ENCODE data around the gene ASCL4. TPM values are rescaled to one million over a fixed set of nuclear protein-coding genes. Genes with fewer than 3 reads are reported as not detected.

ASCL4 gene
- total and polyA plus RNA-seq, 2 of the 4 experiments (the other 2 are of a cell fraction): not detected

DNA sequence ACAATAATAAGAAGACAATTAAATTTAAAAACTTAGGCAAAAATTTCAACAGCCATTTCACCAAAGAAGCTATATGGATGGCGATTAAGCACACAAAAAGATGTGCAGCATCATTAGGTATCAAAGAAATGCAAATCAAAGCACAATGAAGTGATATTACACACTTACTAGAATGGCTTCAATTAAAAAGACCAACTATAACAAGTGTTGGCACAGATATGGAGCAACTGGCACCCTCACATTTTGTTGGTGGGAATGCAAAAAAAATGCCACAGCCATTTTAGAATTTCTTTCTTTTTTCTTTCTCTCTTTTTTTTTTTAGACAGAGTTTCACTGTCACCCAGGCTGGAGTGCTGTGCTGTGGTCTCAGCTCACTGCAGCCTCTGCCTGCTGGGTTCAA is 11.6 kb upstream of the ASCL4 start:
- Histone ChIP-seq H2BK5ac (ENCODE audit: low read depth, low read length, poor library complexity, severe bottlenecking) (no peak overlapping the region), H3K9me3 (ENCODE audit: control insufficient read depth, insufficient read depth, low read length) (no peaks in the 10 kb centered on the region), H3K4ac (ENCODE audit: low read depth, low read length) (no peak overlapping the region), H3K23ac (ENCODE audit: low read depth, low read length) (no peak overlapping the region), H3K36me3 (ENCODE audit: control insufficient read depth, insufficient read depth, low read length) (peaks cover 4% of the 10 kb centered on the region), H3K79me1 (ENCODE audit: low read depth in 1 of 2, low read length in 2 of 2) (peaks cover 7 to 12% of the 10 kb centered on the region in 2 experiments; a peak in 3 of 4 replicates), H3K4me3 (ENCODE audit: insufficient read depth, low read depth, low read length) (no peak overlapping the region), H2BK15ac (ENCODE audit: low read depth, low read length) (no peak overlapping the region), H3K27ac (ENCODE audit: insufficient read depth, low read length) (no peak overlapping the region), H2BK20ac (ENCODE audit: low read depth, low read length) (no peak overlapping the region), H3K18ac (ENCODE audit: low read depth, low read length) (no peak overlapping the region), H3K14ac (replicated peaks; ENCODE audit: low read depth, low read length) (no peak overlapping the region), H3K9me1 (ENCODE audit: insufficient read depth, low read length) (peaks cover 8% of the 10 kb centered on the region; the same call in 1 of the 2 replicates), H4K20me1 (ENCODE audit: insufficient read depth, low read length) (peaks cover 14% of the 10 kb centered on the region; the same call in 1 of the 2 replicates), H4K5ac (ENCODE audit: low read depth, low read length) (no peak overlapping the region), H2AFZ (replicated peaks; ENCODE audit: low read length, poor library complexity) (no peak overlapping the region), H2BK120ac (ENCODE audit: low read depth, low read length) (no peak overlapping the region), H3K4me2 (ENCODE audit: low read depth, low read length) (no peak overlapping the region), H3K9ac (ENCODE audit: low read depth, low read length) (no peak overlapping the region), H3K27me3 (ENCODE audit: control insufficient read depth, insufficient read depth, low read length) (peaks cover 7% of the 10 kb centered on the region), H3K56ac (ENCODE audit: extremely low read depth, insufficient read depth, low read length) (no peak overlapping the region), H4K8ac (ENCODE audit: low read depth in 2 of 2, low read length in 2 of 2) (no peak overlapping the region), H3K4me1 (ENCODE audit: control insufficient read depth, insufficient read depth, low read length) (peaks cover 3% of the 10 kb centered on the region), H2AK9ac (replicated peaks; ENCODE audit: low read depth, low read length, poor library complexity) (no peak overlapping the region), H4K91ac (ENCODE audit: insufficient read depth, low read depth, low read length) (no peak overlapping the region), H2AK5ac (ENCODE audit: low read depth, low read length) (no peak overlapping the region)
- ATAC-seq (ENCODE audit: low read depth): no peak
- dilution Hi-C loops (cut with HindIII; ENCODE audit: low sequenced_read_pairs, unreplicated experiment): no loop called here
- in situ Hi-C loops (cut with MboI; ENCODE audit: low sequenced_read_pairs): no loop called here
- ChIA-PET CTCF (interaction anchor here (0.6 to 0.7 kb wide), 3 partner anchors 10 to 1164 kb away, joined by 3 to 6 read pairs (median 3); no protein-coding TSS in a partner anchor), POLR2A (ENCODE audit: unreplicated experiment) (no interaction called here)
- TF ChIP-seq FOS (IDR thresholded peaks at IDR 0.05; ENCODE audit: low read depth, low read length): no peak
- no peak for TF ChIP-seq RAD21 (IDR thresholded peaks at IDR 0.05; ENCODE audit: low read length)
- TF ChIP-seq MXI1 (IDR thresholded peaks at IDR 0.05; ENCODE audit: borderline replicate concordance, low read depth, low read length): no peak
- no peak for TF ChIP-seq MAFK (IDR thresholded peaks at IDR 0.05; ENCODE audit: low read depth, low read length)
- no peak for TF ChIP-seq CEBPB (IDR thresholded peaks at IDR 0.05; ENCODE audit: low read depth, low read length)
- no peak for TF ChIP-seq CHD1 (IDR thresholded peaks at IDR 0.05; ENCODE audit: low read depth, low read length)
- TF ChIP-seq, protein P1, sequence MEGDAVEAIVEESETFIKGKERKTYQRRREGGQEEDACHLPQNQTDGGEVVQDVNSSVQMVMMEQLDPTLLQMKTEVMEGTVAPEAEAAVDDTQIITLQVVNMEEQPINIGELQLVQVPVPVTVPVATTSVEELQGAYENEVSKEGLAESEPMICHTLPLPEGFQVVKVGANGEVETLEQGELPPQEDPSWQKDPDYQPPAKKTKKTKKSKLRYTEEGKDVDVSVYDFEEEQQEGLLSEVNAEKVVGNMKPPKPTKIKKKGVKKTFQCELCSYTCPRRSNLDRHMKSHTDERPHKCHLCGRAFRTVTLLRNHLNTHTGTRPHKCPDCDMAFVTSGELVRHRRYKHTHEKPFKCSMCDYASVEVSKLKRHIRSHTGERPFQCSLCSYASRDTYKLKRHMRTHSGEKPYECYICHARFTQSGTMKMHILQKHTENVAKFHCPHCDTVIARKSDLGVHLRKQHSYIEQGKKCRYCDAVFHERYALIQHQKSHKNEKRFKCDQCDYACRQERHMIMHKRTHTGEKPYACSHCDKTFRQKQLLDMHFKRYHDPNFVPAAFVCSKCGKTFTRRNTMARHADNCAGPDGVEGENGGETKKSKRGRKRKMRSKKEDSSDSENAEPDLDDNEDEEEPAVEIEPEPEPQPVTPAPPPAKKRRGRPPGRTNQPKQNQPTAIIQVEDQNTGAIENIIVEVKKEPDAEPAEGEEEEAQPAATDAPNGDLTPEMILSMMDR (conservative IDR thresholded peaks at IDR 0.05; ENCODE audit: low read depth, low read length): no peak
- no peak for TF ChIP-seq RFX5 (IDR thresholded peaks at IDR 0.05; ENCODE audit: low read depth, low read length)
- TF ChIP-seq SMC3 (IDR thresholded peaks at IDR 0.05; ENCODE audit: low read depth, low read length): no peak
- TF ChIP-seq RCOR1 (IDR thresholded peaks at IDR 0.05; ENCODE audit: insufficient replicate concordance, low read length): no peak
- TF ChIP-seq, protein P2, sequence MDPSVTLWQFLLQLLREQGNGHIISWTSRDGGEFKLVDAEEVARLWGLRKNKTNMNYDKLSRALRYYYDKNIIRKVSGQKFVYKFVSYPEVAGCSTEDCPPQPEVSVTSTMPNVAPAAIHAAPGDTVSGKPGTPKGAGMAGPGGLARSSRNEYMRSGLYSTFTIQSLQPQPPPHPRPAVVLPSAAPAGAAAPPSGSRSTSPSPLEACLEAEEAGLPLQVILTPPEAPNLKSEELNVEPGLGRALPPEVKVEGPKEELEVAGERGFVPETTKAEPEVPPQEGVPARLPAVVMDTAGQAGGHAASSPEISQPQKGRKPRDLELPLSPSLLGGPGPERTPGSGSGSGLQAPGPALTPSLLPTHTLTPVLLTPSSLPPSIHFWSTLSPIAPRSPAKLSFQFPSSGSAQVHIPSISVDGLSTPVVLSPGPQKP (IDR thresholded peaks at IDR 0.05; ENCODE audit: borderline replicate concordance, low read depth, low read length): no peak
- TF ChIP-seq BHLHE40 (IDR thresholded peaks at IDR 0.05; ENCODE audit: low read depth, low read length): no peak
- TF ChIP-seq, protein P3, sequence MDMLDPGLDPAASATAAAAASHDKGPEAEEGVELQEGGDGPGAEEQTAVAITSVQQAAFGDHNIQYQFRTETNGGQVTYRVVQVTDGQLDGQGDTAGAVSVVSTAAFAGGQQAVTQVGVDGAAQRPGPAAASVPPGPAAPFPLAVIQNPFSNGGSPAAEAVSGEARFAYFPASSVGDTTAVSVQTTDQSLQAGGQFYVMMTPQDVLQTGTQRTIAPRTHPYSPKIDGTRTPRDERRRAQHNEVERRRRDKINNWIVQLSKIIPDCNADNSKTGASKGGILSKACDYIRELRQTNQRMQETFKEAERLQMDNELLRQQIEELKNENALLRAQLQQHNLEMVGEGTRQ (IDR thresholded peaks at IDR 0.05; ENCODE audit: low read depth, low read length): no peak
- no peak for TF ChIP-seq POLR2A (IDR thresholded peaks at IDR 0.05; ENCODE audit: low read depth, low read length)
- no TSS peak for BruUV-seq (replicated peaks)
- no peak for DNase-seq
- no CpG with 5 or more reads among the region's 1 CpG for WGBS, 2 experiments (ENCODE audit: extremely low coverage in 2 of 2, insufficient read length in 1 of 2)
- intact Hi-C loops (cut with micrococcal nuclease): no loop called here

Measured in IMR-90 (cell line).